Measurements from ENCODE around the gene CDHR3.

Gene CDHR3

GRCh38 chr7:106053109-106053508 lies 90.0 kb downstream of the CDHR3 start:
- no peak for DNase-seq

GRCh38 chr7:106054156-106054910 lies 91.3 kb downstream of the CDHR3 start:
- DNase-seq, result no peak

- no peak for DNase-seq
Measured at GRCh38 chr7:106054971-106055532, 92.0 kb downstream of the CDHR3 start.

- no peak for DNase-seq
Measured at GRCh38 chr7:106056513-106057203, 93.6 kb downstream of the CDHR3 start.

GRCh38 chr7:106057204-106057961 lies 94.3 kb downstream of the CDHR3 start:
- DNase-seq, result no peak

GRCh38 chr7:106057962-106058927 lies 95.2 kb downstream of the CDHR3 start:
- no peak for DNase-seq

- no peak for DNase-seq
Measured at GRCh38 chr7:106058928-106059324, 95.9 kb downstream of the CDHR3 start.

GRCh38 chr7:106059556-106059955 lies 96.5 kb downstream of the CDHR3 start:
- DNase-seq, result no peak

GRCh38 chr7:106060394-106060920 lies 97.4 kb downstream of the CDHR3 start:
- DNase-seq, result no peak

- DNase-seq, result no peak
Measured at GRCh38 chr7:106061301-106061979, 98.4 kb downstream of the CDHR3 start.

GRCh38 chr7:106062006-106062405 lies 98.9 kb downstream of the CDHR3 start:
- no peak for DNase-seq

- DNase-seq, result no peak
Measured at GRCh38 chr7:106062521-106062931, 99.5 kb downstream of the CDHR3 start.

- no peak for DNase-seq
Measured at GRCh38 chr7:106063024-106063423, 100.0 kb downstream of the CDHR3 start.

- DNase-seq, result no peak
Measured at GRCh38 chr7:106063692-106064091, 100.6 kb downstream of the CDHR3 start.

- DNase-seq, result no peak
Measured at GRCh38 chr7:106064316-106064715, 101.3 kb downstream of the CDHR3 start.

GRCh38 chr7:106064771-106065574 lies 101.9 kb downstream of the CDHR3 start:
- no peak for DNase-seq

GRCh38 chr7:106065575-106066500 lies 102.8 kb downstream of the CDHR3 start:
- no peak for DNase-seq

GRCh38 chr7:106067678-106068077 lies 104.6 kb downstream of the CDHR3 start:
- no peak for DNase-seq

GRCh38 chr7:106068538-106068961 lies 105.5 kb downstream of the CDHR3 start:
- no peak for DNase-seq
